ENCODE measurements around the gene AUH.
"Not testable (repeated sequence)": the region's sequence is repeated elsewhere in the genome, so short reads cannot be mapped to it uniquely, and the experiment has no call there.

The AUH gene

GRCh38 chr9:91392435-91392834, 30.7 kb upstream of the AUH start:
- DNase-seq (ENCODE audit: low read depth in 1 of 2, low spot score in 1 of 2), result no peak
- Histone ChIP-seq H3K27me3 (ENCODE audit: insufficient read depth, poor library complexity, severe bottlenecking) (no peaks in the 10 kb centered on the region), H3K27ac (replicated peaks) (no peak overlapping the region), H3K4me3 (replicated peaks; ENCODE audit: insufficient read depth, low read length) (no peak overlapping the region)
- TF ChIP-seq, protein P1, sequence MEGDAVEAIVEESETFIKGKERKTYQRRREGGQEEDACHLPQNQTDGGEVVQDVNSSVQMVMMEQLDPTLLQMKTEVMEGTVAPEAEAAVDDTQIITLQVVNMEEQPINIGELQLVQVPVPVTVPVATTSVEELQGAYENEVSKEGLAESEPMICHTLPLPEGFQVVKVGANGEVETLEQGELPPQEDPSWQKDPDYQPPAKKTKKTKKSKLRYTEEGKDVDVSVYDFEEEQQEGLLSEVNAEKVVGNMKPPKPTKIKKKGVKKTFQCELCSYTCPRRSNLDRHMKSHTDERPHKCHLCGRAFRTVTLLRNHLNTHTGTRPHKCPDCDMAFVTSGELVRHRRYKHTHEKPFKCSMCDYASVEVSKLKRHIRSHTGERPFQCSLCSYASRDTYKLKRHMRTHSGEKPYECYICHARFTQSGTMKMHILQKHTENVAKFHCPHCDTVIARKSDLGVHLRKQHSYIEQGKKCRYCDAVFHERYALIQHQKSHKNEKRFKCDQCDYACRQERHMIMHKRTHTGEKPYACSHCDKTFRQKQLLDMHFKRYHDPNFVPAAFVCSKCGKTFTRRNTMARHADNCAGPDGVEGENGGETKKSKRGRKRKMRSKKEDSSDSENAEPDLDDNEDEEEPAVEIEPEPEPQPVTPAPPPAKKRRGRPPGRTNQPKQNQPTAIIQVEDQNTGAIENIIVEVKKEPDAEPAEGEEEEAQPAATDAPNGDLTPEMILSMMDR (IDR thresholded peaks at IDR 0.05; ENCODE audit: insufficient read depth, low read length), result no peak
- no peak for TF ChIP-seq GABPA (IDR thresholded peaks at IDR 0.05; ENCODE audit: low read depth)
- TF ChIP-seq SPI1 (IDR thresholded peaks at IDR 0.05; ENCODE audit: borderline replicate concordance, low read depth), result no peak
- TF ChIP-seq, protein P2, sequence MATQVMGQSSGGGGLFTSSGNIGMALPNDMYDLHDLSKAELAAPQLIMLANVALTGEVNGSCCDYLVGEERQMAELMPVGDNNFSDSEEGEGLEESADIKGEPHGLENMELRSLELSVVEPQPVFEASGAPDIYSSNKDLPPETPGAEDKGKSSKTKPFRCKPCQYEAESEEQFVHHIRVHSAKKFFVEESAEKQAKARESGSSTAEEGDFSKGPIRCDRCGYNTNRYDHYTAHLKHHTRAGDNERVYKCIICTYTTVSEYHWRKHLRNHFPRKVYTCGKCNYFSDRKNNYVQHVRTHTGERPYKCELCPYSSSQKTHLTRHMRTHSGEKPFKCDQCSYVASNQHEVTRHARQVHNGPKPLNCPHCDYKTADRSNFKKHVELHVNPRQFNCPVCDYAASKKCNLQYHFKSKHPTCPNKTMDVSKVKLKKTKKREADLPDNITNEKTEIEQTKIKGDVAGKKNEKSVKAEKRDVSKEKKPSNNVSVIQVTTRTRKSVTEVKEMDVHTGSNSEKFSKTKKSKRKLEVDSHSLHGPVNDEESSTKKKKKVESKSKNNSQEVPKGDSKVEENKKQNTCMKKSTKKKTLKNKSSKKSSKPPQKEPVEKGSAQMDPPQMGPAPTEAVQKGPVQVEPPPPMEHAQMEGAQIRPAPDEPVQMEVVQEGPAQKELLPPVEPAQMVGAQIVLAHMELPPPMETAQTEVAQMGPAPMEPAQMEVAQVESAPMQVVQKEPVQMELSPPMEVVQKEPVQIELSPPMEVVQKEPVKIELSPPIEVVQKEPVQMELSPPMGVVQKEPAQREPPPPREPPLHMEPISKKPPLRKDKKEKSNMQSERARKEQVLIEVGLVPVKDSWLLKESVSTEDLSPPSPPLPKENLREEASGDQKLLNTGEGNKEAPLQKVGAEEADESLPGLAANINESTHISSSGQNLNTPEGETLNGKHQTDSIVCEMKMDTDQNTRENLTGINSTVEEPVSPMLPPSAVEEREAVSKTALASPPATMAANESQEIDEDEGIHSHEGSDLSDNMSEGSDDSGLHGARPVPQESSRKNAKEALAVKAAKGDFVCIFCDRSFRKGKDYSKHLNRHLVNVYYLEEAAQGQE (IDR thresholded peaks at IDR 0.05; ENCODE audit: insufficient replicate concordance, low read depth), result no peak
- no peak for TF ChIP-seq POLR2AphosphoS5 (IDR thresholded peaks at IDR 0.05; ENCODE audit: low read depth)

GRCh38 chr9:91391818-91392217, 30.1 kb upstream of the AUH start:
- Histone ChIP-seq H3K4me3 (replicated peaks; ENCODE audit: insufficient read depth, low read length) (no peak overlapping the region), H3K27ac (replicated peaks) (no peak overlapping the region), H3K27me3 (ENCODE audit: insufficient read depth, poor library complexity, severe bottlenecking) (no peaks in the 10 kb centered on the region)
- DNase-seq (ENCODE audit: low read depth in 1 of 2, low spot score in 1 of 2), result no peak
- TF ChIP-seq GABPA (IDR thresholded peaks at IDR 0.05; ENCODE audit: low read depth) (no peak), POLR2AphosphoS5 (IDR thresholded peaks at IDR 0.05; ENCODE audit: low read depth) (no peak), SPI1 (IDR thresholded peaks at IDR 0.05; ENCODE audit: borderline replicate concordance, low read depth) (no peak)
- TF ChIP-seq, protein P1 (IDR thresholded peaks at IDR 0.05; ENCODE audit: insufficient read depth, low read length), result no peak
- TF ChIP-seq, protein P2 (IDR thresholded peaks at IDR 0.05; ENCODE audit: insufficient replicate concordance, low read depth), result no peak

DNA sequence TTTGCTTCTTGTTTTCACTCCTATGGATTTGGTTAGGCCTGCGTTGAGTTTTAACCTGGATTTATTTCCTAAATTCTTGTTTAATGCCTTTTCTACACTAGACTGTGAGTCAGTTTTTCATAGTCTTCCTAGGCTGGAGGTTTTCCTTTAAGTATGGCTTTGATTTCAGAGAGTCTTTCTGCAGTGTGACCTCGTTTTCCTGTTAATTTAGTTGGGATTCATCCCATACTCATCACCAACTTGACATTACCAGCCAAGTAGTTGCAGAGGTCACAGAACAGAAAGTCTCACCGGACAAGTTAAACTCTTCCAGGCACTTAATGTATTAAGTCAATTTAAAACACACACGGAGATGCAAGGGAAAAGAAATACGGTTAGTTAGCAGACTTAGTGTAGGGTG, 29.7 kb upstream of the AUH start:
- Histone ChIP-seq H3K27me3 (ENCODE audit: insufficient read depth, poor library complexity, severe bottlenecking) (no peaks in the 10 kb centered on the region), H3K4me3 (replicated peaks; ENCODE audit: insufficient read depth, low read length) (no peak overlapping the region), H3K27ac (replicated peaks) (no peak overlapping the region)
- TF ChIP-seq GABPA (IDR thresholded peaks at IDR 0.05; ENCODE audit: low read depth) (no peak), SPI1 (IDR thresholded peaks at IDR 0.05; ENCODE audit: borderline replicate concordance, low read depth) (no peak), POLR2AphosphoS5 (IDR thresholded peaks at IDR 0.05; ENCODE audit: low read depth) (no peak)
- TF ChIP-seq, protein P1 (IDR thresholded peaks at IDR 0.05; ENCODE audit: insufficient read depth, low read length), result no peak
- TF ChIP-seq, protein P2 (IDR thresholded peaks at IDR 0.05; ENCODE audit: insufficient replicate concordance, low read depth), result no peak
- no peak for DNase-seq (ENCODE audit: low read depth in 1 of 2, low spot score in 1 of 2)

DNA sequence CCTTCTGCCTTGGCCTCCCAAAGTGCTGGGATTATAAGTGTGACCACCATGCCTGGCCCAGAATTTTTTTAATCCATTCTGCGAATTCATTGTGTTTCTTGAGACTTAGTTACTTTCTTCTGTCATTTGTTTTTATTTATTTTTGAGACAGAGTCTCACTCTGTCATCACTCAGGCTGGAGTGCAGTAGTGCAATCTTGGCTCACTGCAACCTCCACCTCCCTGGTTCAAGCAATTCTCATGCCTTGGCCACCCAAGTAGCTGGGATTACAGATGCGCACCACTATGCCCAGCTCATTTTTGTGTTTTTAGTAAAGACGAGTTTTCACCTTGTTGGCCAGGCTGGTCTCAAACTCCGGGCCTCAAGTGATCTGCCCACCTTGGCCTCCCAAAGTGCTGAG, 28.0 kb upstream of the AUH start:
- not testable (repeated sequence) for H3K4me3 ChIP-seq (replicated peaks; ENCODE audit: insufficient read depth, low read length); DNase-seq (ENCODE audit: low read depth in 1 of 2, low spot score in 1 of 2); H3K27ac ChIP-seq (replicated peaks); H3K27me3 ChIP-seq (ENCODE audit: insufficient read depth, poor library complexity, severe bottlenecking)
